GM12892 (cell line): ENCODE data around the gene CLCF1.

ENCODE experiments used
- POLR2A ChIP-seq: IDR thresholded peaks from 2 replicates; pipeline ENCODE4 v1.6.1; 2011; ENCODE audit warnings: low read depth, low read length, control low read depth
- POLR2AphosphoS5 ChIP-seq: IDR thresholded peaks from 2 replicates; pipeline ENCODE4 v1.6.1; 2011; ENCODE audit warnings: low read depth, low read length, control low read depth
- TAF1 ChIP-seq: IDR thresholded peaks from 2 replicates; pipeline ENCODE4 v1.6.1; 2011; ENCODE audit warnings: low read depth, mild to moderate bottlenecking, control low read depth, low read length, borderline replicate concordance

DNA sequence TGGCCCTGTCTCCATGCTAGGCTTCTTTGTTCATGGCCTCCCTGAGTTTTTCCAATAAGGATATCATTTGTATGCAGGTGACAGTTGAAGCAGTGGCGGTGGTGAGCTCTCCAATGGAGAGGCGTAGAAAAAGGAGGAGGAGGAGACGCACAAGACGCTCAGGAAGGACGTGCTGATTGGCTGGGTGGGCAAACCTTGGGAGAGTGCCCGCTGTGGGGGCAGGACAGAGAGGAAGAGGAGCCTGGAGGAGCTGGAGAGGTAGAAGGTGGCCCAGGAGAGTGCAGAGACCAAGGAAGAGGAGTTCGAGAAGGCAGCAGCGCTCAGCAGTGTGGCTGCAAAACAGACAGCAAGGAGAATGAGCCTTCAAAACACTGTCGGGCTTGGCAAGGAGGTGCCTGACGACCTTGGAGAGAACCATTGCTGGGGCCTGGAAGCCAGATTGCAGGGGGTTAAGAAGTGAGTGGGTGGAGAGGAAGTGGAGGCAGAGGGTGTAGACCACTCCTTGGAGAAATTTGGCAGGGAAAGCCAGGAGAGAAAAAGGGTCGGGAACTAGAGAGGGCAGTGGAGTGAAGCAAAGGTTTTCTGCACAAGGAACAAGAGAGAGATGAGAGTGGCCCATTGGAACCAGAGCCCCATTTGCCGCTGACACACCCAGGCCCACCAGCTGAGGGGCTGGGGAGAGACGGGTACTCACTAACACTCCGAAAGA lies 7.5 kb downstream of the CLCF1 start:
- no peak for TF ChIP-seq POLR2AphosphoS5
- TF ChIP-seq POLR2A, result no peak
- no peak for TF ChIP-seq TAF1
